OCI-LY3 (cell line): Measurements from ENCODE around the gene RAET1E.
"Not testable (repeated sequence)": the region's sequence is repeated elsewhere in the genome, so short reads cannot be mapped to it uniquely, and the experiment has no call there.

Source experiments
- H2AFZ ChIP-seq: fragments of 200-600, 300-600 bp; shearing (Covaris generic); 2 replicates; pipeline ENCODE4 v1.6.0; 2014; ENCODE audit warnings: antibody characterized with exemption, low read depth, low read length
- H3K27ac ChIP-seq: fragments of 200-600, 300-600 bp; sonication (generic); 2 replicates; pipeline ENCODE4 v1.5.1; 2014; ENCODE audit warnings: mild to moderate bottlenecking, low read length, moderate library complexity, mixed read lengths
- H3K27me3 ChIP-seq: fragments of 200-600, 300-600 bp; sonication (generic); 2 replicates; pipeline ENCODE4 v1.6.1; 2014; ENCODE audit warnings: low read depth, low read length, mixed read lengths
- H3K36me3 ChIP-seq: fragments of 200-600, 300-600 bp; sonication (generic); replicated peaks from 2 replicates; pipeline ENCODE3; 2014; ENCODE audit warnings: low read depth, low read length, mixed read lengths
- H3K4me1 ChIP-seq: fragments of 300-600, 200-600 bp; sonication (generic); 2 replicates; pipeline ENCODE4 v1.6.1; 2014; ENCODE audit warnings: low read length, mixed read lengths
- H3K4me2 ChIP-seq: fragments of 200-600, 300-600 bp; sonication (generic); 2 replicates; pipeline ENCODE4 v1.6.1; 2014; ENCODE audit warnings: low read length, mixed read lengths
- H3K4me3 ChIP-seq: fragments of 300-600, 200-600 bp; sonication (generic); 2 replicates; pipeline ENCODE4 v1.5.1; 2014; ENCODE audit warnings: antibody characterized with exemption, mild to moderate bottlenecking, low read length, moderate library complexity
- H3K79me2 ChIP-seq: fragments of 300-600, 200-600 bp; shearing (Covaris generic); 2 replicates; pipeline ENCODE4 v1.6.1; 2014; ENCODE audit warnings: mild to moderate bottlenecking, low read length, mixed read lengths
- H3K9ac ChIP-seq: fragments of 300-600, 200-600 bp; shearing (Covaris generic); 2 replicates; pipeline ENCODE4 v1.6.0; 2014; ENCODE audit warnings: mild to moderate bottlenecking, low read length, moderate library complexity
- H3K9me3 ChIP-seq: fragments of 200-600, 300-600 bp; shearing (Covaris generic); 2 replicates; pipeline ENCODE4 v1.6.1; 2014; ENCODE audit warnings: low read length, mixed read lengths; ENCODE audit not compliant: insufficient read depth
- H4K20me1 ChIP-seq: fragments of 200-600, 300-600 bp; sonication (generic); 2 replicates; pipeline ENCODE4 v1.6.1; 2016; ENCODE audit warnings: low read length, mixed read lengths; ENCODE audit not compliant: insufficient read depth
- EZH2phosphoT487 ChIP-seq: fragments of 200-600 bp; shearing (Covaris generic); IDR thresholded peaks from 2 replicates; pipeline ENCODE4 v1.6.1; 2018; ENCODE audit warnings: antibody characterized with exemption, mixed run types, low read depth
- TF ChIP-seq, protein P1 (sequence below): fragments of 200-600, 300-600 bp; sonication (generic); IDR thresholded peaks from 2 replicates; pipeline ENCODE4 v1.5.1; 2014; ENCODE audit warnings: antibody characterized with exemption, low read length, low read depth

Gene RAET1E, protein sequence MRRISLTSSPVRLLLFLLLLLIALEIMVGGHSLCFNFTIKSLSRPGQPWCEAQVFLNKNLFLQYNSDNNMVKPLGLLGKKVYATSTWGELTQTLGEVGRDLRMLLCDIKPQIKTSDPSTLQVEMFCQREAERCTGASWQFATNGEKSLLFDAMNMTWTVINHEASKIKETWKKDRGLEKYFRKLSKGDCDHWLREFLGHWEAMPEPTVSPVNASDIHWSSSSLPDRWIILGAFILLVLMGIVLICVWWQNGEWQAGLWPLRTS

DNA sequence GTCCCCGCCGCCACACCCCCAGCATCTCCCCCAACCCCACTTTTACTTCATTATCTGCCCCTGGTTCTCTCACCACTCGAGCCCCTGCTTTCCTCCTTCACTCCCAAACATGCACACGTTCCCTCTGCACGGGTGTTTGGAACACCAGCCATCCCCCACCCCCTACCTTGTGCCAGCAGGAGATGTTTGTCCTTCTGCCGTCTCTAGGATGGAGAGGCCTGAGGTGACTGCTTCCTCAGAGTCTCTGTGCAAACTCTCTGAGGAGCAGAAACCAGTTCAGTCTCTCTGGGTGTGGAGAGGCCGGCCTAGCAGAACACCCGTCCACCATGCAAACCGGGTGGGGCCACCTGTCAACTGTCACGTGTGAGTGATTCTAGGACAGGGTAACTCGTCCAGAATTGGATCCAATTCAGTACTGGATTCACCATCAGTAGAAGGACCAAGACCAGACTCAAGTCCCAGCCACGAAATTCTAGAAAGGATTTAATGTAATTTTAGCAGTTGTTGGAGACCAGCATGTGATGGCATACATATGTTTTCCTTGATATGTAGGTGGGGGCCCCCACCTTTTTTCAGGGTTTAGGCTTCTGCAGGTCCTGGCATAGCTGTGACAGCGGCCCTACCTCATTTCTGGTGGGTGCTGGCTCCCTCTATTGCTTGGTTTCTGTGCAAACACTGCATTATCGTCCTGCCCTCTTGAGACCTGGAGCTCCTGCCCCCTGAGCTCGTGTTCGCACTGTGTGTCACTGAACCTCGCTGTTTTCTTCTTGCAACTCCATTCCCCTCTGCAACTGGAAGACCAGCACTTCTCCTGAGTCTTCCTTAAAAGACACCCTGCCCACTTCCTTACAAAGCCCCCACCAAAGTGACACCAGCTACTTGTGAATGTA, at the start of gene RAET1E:
Gene RAET1E, minus strand, starts transcription at position 259 of the 890 bp plus-strand sequence. CDS start 7,212 bp downstream, outside the sequence.
- Histone ChIP-seq H3K9me3 (no peaks in the 10 kb centered on the region), H3K27ac (no peak within 1 kb of the TSS), H4K20me1 (no peaks in the 10 kb centered on the region), H3K4me1 (no peaks in the 10 kb centered on the region), H3K36me3 (no peaks in the 10 kb centered on the region), H3K79me2 (no peaks in the 10 kb centered on the region), H3K27me3 (no peaks in the 10 kb centered on the region), H3K4me3 (peak within 1 kb of the TSS; percentile 40; the same call in 1 of the 2 replicates), H3K9ac (no peak within 1 kb of the TSS), H3K4me2 (peak within 1 kb of the TSS; percentile 46), H2AFZ (peak within 1 kb of the TSS; percentile 46; the same call in 1 of the 2 replicates)
- TF ChIP-seq, protein P1, sequence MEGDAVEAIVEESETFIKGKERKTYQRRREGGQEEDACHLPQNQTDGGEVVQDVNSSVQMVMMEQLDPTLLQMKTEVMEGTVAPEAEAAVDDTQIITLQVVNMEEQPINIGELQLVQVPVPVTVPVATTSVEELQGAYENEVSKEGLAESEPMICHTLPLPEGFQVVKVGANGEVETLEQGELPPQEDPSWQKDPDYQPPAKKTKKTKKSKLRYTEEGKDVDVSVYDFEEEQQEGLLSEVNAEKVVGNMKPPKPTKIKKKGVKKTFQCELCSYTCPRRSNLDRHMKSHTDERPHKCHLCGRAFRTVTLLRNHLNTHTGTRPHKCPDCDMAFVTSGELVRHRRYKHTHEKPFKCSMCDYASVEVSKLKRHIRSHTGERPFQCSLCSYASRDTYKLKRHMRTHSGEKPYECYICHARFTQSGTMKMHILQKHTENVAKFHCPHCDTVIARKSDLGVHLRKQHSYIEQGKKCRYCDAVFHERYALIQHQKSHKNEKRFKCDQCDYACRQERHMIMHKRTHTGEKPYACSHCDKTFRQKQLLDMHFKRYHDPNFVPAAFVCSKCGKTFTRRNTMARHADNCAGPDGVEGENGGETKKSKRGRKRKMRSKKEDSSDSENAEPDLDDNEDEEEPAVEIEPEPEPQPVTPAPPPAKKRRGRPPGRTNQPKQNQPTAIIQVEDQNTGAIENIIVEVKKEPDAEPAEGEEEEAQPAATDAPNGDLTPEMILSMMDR: peak; percentile 29; the same call in 1 of the 2 replicates
- TF ChIP-seq EZH2phosphoT487: no peak

DNA sequence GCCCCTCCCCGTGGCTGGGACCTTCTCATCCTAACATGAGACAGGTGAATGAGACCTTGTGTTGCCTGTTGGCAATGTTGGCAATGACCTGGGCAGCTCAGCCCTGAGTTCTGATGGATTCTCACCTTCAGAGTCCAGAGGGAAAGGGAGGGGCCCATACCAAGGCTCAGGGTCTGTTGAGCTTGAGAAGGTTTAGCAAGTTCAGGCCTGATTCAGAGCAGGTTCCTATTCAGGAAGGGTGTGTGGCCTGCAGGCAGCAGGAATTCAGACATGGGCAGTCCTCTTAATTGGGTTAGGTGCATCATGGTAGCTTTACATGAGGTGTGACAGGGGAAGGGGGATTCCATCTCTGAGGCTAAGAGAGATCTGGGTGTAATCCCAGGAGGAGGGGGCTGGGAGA, 49.6 kb upstream of the RAET1E start:
- not testable (repeated sequence) for H2AFZ ChIP-seq, H4K20me1 ChIP-seq, H3K4me3 ChIP-seq, H3K4me2 ChIP-seq, H3K36me3 ChIP-seq, H3K27ac ChIP-seq, H3K9me3 ChIP-seq, H3K4me1 ChIP-seq, H3K9ac ChIP-seq, H3K79me2 ChIP-seq
- peaks cover 31% of the 10 kb centered on the region for H3K27me3 ChIP-seq

DNA sequence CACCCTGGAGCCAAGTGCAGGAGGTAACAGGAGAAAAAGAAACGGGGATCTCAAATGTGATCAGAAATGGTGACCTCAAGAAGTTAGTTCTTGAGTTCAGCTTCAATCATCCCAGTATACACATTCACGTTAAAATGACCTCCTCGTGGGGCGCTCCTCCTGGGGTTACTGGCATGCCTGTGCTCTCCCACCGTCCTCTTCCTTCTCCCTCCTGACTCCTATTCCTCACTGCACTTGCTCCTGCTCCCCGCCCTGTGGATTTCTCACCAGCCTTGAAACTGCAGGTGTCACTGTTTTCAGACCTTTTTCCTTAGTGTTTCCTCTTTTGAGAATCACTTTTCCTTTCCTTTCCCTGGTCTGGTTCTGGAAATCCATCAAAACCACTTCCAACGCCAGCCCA, 48.7 kb upstream of the RAET1E start:
- H3K9ac ChIP-seq, H2AFZ ChIP-seq, H3K4me2 ChIP-seq, H3K36me3 ChIP-seq, H3K9me3 ChIP-seq, H3K4me3 ChIP-seq, H3K79me2 ChIP-seq, H3K4me1 ChIP-seq, H3K27ac ChIP-seq, H4K20me1 ChIP-seq: not testable (repeated sequence)
- peaks cover 28% of the 10 kb centered on the region for H3K27me3 ChIP-seq

DNA sequence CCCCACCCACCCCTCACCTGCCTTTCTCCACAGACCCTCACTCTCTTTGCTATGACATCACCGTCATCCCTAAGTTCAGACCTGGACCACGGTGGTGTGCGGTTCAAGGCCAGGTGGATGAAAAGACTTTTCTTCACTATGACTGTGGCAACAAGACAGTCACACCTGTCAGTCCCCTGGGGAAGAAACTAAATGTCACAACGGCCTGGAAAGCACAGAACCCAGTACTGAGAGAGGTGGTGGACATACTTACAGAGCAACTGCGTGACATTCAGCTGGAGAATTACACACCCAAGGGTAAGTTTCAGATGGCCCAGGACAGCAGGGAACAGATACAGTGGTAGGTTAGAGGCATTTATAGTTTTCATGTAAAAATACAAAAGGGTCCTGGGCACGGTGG, 47.4 kb upstream of the RAET1E start:
- peaks cover 21% of the 10 kb centered on the region for H3K27me3 ChIP-seq

DNA sequence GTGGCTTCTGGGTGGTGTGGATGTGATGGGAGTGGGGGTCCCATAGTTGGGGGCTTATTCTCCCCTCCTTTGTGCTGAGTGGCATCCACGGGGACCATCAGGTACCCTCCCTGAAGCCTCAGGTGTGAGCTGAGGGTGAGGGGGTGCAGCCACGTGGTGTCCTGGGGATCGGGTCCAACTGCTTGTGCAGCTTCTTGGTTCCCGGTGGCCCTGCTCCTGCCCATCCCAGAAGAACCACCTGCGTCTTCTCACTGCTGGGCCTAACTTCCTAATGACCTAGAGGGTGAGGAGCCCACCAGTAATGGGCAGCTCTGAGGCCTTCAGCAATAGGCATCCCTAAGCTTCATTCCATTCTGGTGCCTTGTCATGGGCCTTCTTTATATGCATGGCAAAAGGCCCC, 45.4 kb upstream of the RAET1E start:
- Histone ChIP-seq H3K27me3 (peaks cover 20% of the 10 kb centered on the region), H3K4me1 (peaks cover 15% of the 10 kb centered on the region)
- H3K4me2 ChIP-seq: not testable (repeated sequence)

More for the DNA sequence above, 47.4 kb upstream of the RAET1E start:
- not testable (repeated sequence) for H3K36me3 ChIP-seq, H4K20me1 ChIP-seq, H3K4me2 ChIP-seq, H2AFZ ChIP-seq, H3K4me3 ChIP-seq, H3K27ac ChIP-seq, H3K79me2 ChIP-seq, H3K9ac ChIP-seq, H3K4me1 ChIP-seq, H3K9me3 ChIP-seq

More for the DNA sequence above, 45.4 kb upstream of the RAET1E start:
- not testable (repeated sequence) for H3K9ac ChIP-seq, H3K36me3 ChIP-seq, H3K4me3 ChIP-seq, H3K27ac ChIP-seq, H4K20me1 ChIP-seq, H3K79me2 ChIP-seq, H2AFZ ChIP-seq, H3K9me3 ChIP-seq
